ENCODE results near the gene FBXL7. TPM values are rescaled to one million over a fixed set of nuclear protein-coding genes. Genes with fewer than 3 reads are reported as not detected.

Gene FBXL7
- total RNA-seq, 4 donors from 2014 or later = 14.2 to 32.1 (median 24.9) TPM

DNA sequence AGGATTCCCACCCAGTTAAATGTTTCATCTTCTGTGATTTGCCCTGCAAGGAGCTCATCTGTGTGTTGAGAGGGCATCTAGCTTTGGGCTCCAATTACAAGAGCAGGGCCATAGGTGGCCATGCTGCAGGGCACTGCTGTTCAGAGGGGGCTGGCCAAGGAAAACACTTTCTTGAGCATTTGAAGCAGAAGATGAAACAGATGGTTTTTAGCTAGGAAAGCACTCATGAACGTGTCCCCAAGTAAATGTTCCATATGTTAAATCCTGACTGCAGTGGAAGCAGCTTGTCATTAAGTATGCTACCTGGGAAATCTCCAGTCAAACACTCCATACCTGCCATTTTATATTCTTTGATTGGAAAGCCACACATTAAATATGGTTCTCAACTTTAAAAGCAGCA lies 176.6 kb downstream of the FBXL7 start:
- no peaks in the 10 kb centered on the region for H3K27me3 ChIP-seq
- H3K27ac ChIP-seq = no peak overlapping the region

GRCh38 chr5:15679161-15679560 lies 179.2 kb downstream of the FBXL7 start:
- Histone ChIP-seq H3K27me3 (no peaks in the 10 kb centered on the region), H3K9me3 (no peaks in the 10 kb centered on the region), H3K4me3 (no peak overlapping the region), H3K4me1 (peaks cover 0 to 33% (median 4%) of the 10 kb centered on the region in 3 donors), H3K36me3 (no peaks in the 10 kb centered on the region), H3K27ac (no peak overlapping the region)
- 77 to 87% methylated on average over 4 of the region's 4 CpGs for WGBS, 2 donors (ENCODE audit: low coverage in 1 of 2)
- TF ChIP-seq POLR2AphosphoS5 (IDR thresholded peaks at IDR 0.05) (no peak), CTCF (IDR thresholded peaks at IDR 0.05) (no peak), EP300 (IDR thresholded peaks at IDR 0.05) (no peak), POLR2A (IDR thresholded peaks at IDR 0.05) (no peak)
- no peak for ATAC-seq

More for the DNA sequence above, 176.6 kb downstream of the FBXL7 start:
- no peak overlapping the region for H3K4me3 ChIP-seq
- peaks cover 0 to 19% (median 0%) of the 10 kb centered on the region in 3 donors for H3K4me1 ChIP-seq
- no peak for ATAC-seq
- no peaks in the 10 kb centered on the region for H3K9me3 ChIP-seq
- TF ChIP-seq CTCF (IDR thresholded peaks at IDR 0.05) (no peak), POLR2AphosphoS5 (IDR thresholded peaks at IDR 0.05) (no peak), EP300 (IDR thresholded peaks at IDR 0.05) (no peak), POLR2A (IDR thresholded peaks at IDR 0.05) (no peak)
- no peaks in the 10 kb centered on the region for H3K36me3 ChIP-seq
- WGBS, 2 donors (ENCODE audit: low coverage in 1 of 2) = 50 to 90% methylated on average over 1 of the region's 1 CpG

DNA sequence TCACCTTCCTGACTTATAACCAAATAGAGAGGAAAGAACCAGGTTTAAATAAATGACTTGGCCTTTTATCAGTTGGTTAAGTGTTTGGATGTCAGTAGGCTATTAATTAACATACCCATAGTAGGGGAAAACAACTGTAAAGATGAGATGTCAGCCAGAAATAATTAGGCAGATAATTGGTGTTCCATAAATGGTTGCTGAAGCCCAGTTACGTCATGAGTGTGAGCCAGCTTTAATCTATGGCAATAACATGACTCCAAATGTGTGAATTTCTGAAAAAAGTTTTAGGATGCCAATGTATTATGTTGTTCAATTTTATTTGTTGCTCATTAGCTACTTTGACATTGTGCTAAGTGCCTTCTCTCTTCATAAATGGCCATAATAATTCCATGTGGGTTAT lies 180.5 kb downstream of the FBXL7 start:
- no peak for ATAC-seq
- 100% methylated on average over 1 of the region's 1 CpG for WGBS, 2 donors (ENCODE audit: low coverage in 1 of 2)

DNA sequence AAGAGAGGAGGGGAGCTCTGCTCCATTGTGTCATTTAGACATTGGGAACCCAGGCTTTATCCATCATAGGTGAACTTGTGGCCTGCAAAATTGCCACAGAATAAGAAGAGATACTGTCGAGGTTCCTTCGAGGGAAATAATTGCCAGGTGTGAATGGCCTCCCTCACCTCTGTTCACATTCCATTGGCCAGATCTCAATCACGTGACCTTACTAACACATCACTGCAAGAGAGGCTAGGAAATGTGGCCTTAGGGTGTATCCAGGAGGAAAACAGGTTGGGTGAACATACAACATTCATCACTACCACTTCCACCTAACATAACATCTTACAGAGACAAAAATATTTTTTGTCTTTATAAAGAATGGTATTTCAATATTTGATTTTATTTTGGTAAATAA lies 182.1 kb downstream of the FBXL7 start:
- H3K9me3 ChIP-seq = no peaks in the 10 kb centered on the region
- H3K4me1 ChIP-seq = peaks cover 0 to 22% (median 4%) of the 10 kb centered on the region in 3 donors
- no peaks in the 10 kb centered on the region for H3K36me3 ChIP-seq
- no peak for ATAC-seq
- no peaks in the 10 kb centered on the region for H3K27me3 ChIP-seq
- WGBS, 2 donors (ENCODE audit: low coverage in 1 of 2) = 90 to 93% methylated on average over 2 to 3 of the region's 3 CpGs
- no peak overlapping the region for H3K27ac ChIP-seq
- TF ChIP-seq EP300 (IDR thresholded peaks at IDR 0.05) (no peak), POLR2A (IDR thresholded peaks at IDR 0.05) (no peak), POLR2AphosphoS5 (IDR thresholded peaks at IDR 0.05) (no peak), CTCF (IDR thresholded peaks at IDR 0.05) (no peak)
- H3K4me3 ChIP-seq = no peak overlapping the region

More for the DNA sequence above, 180.5 kb downstream of the FBXL7 start:
- no peak overlapping the region for H3K4me3 ChIP-seq
- TF ChIP-seq EP300 (IDR thresholded peaks at IDR 0.05) = no peak
- no peak for TF ChIP-seq POLR2AphosphoS5 (IDR thresholded peaks at IDR 0.05)
- TF ChIP-seq CTCF (IDR thresholded peaks at IDR 0.05) = no peak
- TF ChIP-seq POLR2A (IDR thresholded peaks at IDR 0.05) = no peak
- no peak overlapping the region for H3K27ac ChIP-seq
- H3K4me1 ChIP-seq = peaks cover 0 to 33% (median 4%) of the 10 kb centered on the region in 3 donors
- no peaks in the 10 kb centered on the region for H3K9me3 ChIP-seq
- H3K36me3 ChIP-seq = no peaks in the 10 kb centered on the region
- H3K27me3 ChIP-seq = no peaks in the 10 kb centered on the region

- TF ChIP-seq POLR2A (IDR thresholded peaks at IDR 0.05) = no peak
- TF ChIP-seq EP300 (IDR thresholded peaks at IDR 0.05) = no peak
- no peak for TF ChIP-seq CTCF (IDR thresholded peaks at IDR 0.05)
- TF ChIP-seq POLR2AphosphoS5 (IDR thresholded peaks at IDR 0.05) = no peak
- no peak overlapping the region for H3K27ac ChIP-seq
- no peaks in the 10 kb centered on the region for H3K27me3 ChIP-seq
- WGBS, 2 donors (ENCODE audit: low coverage in 1 of 2) = 38 to 43% methylated on average over 1 of the region's 1 CpG
- no peaks in the 10 kb centered on the region for H3K9me3 ChIP-seq
- no peaks in the 10 kb centered on the region for H3K36me3 ChIP-seq
- no peak for ATAC-seq
- no peak overlapping the region for H3K4me3 ChIP-seq
- peaks cover 0 to 22% (median 4%) of the 10 kb centered on the region in 3 donors for H3K4me1 ChIP-seq
These were observed 182.6 kb downstream of the FBXL7 start for GRCh38 chr5:15682566-15682965.
